ENCODE results near the gene MAN2B1.

DNA sequence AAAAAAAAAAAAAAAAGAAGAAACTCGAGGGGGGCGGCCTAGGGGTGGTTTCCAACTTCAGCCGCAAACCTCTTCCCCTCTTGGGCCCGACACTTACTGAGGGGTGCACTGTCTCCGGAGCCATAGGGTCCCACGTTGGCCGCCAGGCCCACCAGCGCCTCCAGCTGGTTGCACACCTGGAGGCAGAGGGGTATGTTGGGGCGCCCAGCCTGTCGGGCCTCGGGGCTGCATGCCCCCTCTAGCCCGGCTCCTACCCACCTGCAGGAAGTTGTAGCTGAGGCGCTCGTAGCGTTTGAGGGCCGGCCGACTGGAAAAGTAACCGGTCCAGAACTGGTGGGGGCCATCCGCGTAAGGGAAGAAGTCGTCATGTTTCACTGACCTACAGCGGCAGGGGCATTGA is 8.6 kb downstream of the MAN2B1 start:
- TF ChIP-seq, protein P1, sequence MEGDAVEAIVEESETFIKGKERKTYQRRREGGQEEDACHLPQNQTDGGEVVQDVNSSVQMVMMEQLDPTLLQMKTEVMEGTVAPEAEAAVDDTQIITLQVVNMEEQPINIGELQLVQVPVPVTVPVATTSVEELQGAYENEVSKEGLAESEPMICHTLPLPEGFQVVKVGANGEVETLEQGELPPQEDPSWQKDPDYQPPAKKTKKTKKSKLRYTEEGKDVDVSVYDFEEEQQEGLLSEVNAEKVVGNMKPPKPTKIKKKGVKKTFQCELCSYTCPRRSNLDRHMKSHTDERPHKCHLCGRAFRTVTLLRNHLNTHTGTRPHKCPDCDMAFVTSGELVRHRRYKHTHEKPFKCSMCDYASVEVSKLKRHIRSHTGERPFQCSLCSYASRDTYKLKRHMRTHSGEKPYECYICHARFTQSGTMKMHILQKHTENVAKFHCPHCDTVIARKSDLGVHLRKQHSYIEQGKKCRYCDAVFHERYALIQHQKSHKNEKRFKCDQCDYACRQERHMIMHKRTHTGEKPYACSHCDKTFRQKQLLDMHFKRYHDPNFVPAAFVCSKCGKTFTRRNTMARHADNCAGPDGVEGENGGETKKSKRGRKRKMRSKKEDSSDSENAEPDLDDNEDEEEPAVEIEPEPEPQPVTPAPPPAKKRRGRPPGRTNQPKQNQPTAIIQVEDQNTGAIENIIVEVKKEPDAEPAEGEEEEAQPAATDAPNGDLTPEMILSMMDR (IDR thresholded peaks at IDR 0.05): no peak
- no peak for TF ChIP-seq POLR2A (IDR thresholded peaks at IDR 0.05)

All from Peyer's patch (tissue), 4 donors.